HL-60 (cell line): ENCODE data around the gene PTEN.

Source experiments
- DNase-seq, 2 experiments: peaks; one replicate each; pipeline ENCODE4 v3.0.0-alpha.2; 2010 to 2020; ENCODE audit warnings: low read depth in 1 of 2, low spot score in 1 of 2
- H3K27ac ChIP-seq: fragments of 250-450 bp; sonication (Bioruptor Pico); replicated peaks from 2 replicates; pipeline ENCODE4 v1.5.1; 2020; ENCODE audit warnings: mild to moderate bottlenecking, moderate library complexity
- H3K27me3 ChIP-seq: fragments of 250-450 bp; sonication (Bioruptor Pico); 2 replicates; pipeline ENCODE4 v1.5.1; 2021; ENCODE audit warnings: mild to moderate bottlenecking, moderate library complexity; ENCODE audit not compliant: insufficient read depth, poor library complexity, severe bottlenecking
- H3K4me3 ChIP-seq: replicated peaks from 2 replicates; pipeline ENCODE4 v1.5.1; 2011; ENCODE audit warnings: mild to moderate bottlenecking, control low read depth, low read length; ENCODE audit not compliant: insufficient read depth
- CTCF ChIP-seq: IDR thresholded peaks from one replicate; pipeline ENCODE4 v1.5.1; 2011; ENCODE audit warnings: low read length, control low read depth, inconsistent platforms; ENCODE audit not compliant: insufficient read depth
- GABPA ChIP-seq: IDR thresholded peaks from 2 replicates; pipeline ENCODE4 v1.6.1; 2012; ENCODE audit warnings: low read depth
- POLR2AphosphoS5 ChIP-seq: IDR thresholded peaks from 2 replicates; pipeline ENCODE4 v1.6.1; 2012; ENCODE audit warnings: low read depth
- REST ChIP-seq: IDR thresholded peaks from 2 replicates; pipeline ENCODE4 v1.6.1; 2012; ENCODE audit warnings: low read depth; ENCODE audit not compliant: insufficient replicate concordance
- SPI1 ChIP-seq: IDR thresholded peaks from 2 replicates; pipeline ENCODE4 v1.6.1; 2012; ENCODE audit warnings: low read depth, mild to moderate bottlenecking, borderline replicate concordance

The PTEN gene

GRCh38 chr10:87974130-87974529 lies 110.7 kb downstream of the PTEN start:
- TF ChIP-seq CTCF (no peak), SPI1 (no peak)
- no peak overlapping the region for H3K27ac ChIP-seq
- no peak for DNase-seq
- H3K4me3 ChIP-seq: no peak overlapping the region
- H3K27me3 ChIP-seq: no peaks in the 10 kb centered on the region

- Histone ChIP-seq H3K4me3 (no peak overlapping the region), H3K27ac (no peak overlapping the region), H3K27me3 (no peaks in the 10 kb centered on the region)
- DNase-seq: no peak
- TF ChIP-seq REST: no peak
- TF ChIP-seq GABPA: no peak
- TF ChIP-seq SPI1: no peak
These were observed 111.3 kb downstream of the PTEN start for GRCh38 chr10:87974769-87975168.

GRCh38 chr10:87976101-87976743 lies 112.8 kb downstream of the PTEN start:
- Histone ChIP-seq H3K4me3 (no peak overlapping the region), H3K27me3 (no peaks in the 10 kb centered on the region), H3K27ac (no peak overlapping the region)
- TF ChIP-seq CTCF (no peak), REST (no peak), POLR2AphosphoS5 (no peak), SPI1 (no peak), GABPA (no peak)
- no peak for DNase-seq

- Histone ChIP-seq H3K27ac (no peak overlapping the region), H3K27me3 (no peaks in the 10 kb centered on the region), H3K4me3 (no peak overlapping the region)
- DNase-seq: no peak
- TF ChIP-seq CTCF: no peak
- TF ChIP-seq GABPA: no peak
- no peak for TF ChIP-seq REST
- no peak for TF ChIP-seq POLR2AphosphoS5
- no peak for TF ChIP-seq SPI1
These were observed 114.7 kb downstream of the PTEN start for GRCh38 chr10:87978166-87978565.
